Activated CD4-positive, alpha-beta memory T cell treated with anti-CD3 and anti-CD28 coated beads for 36 hours (primary cell): ENCODE measurements around the gene ST8SIA6. TPM values are rescaled to one million over a fixed set of nuclear protein-coding genes. Genes with fewer than 3 reads are reported as not detected.

Experiments used
- CTCF ChIA-PET: fragments of 350-600 bp; sonication (Branson Sonifier 250); formaldehyde crosslinking; loops from one replicate; lab custom pipeline; 2021; ENCODE audit warnings: antibody characterized with exemption, inconsistent platforms; lab: Charles Lee
- POLR2A ChIA-PET: fragments of 350-600 bp; sonication (Branson Sonifier 250); formaldehyde crosslinking; loops from one replicate; lab custom pipeline; 2021; ENCODE audit warnings: antibody characterized with exemption; lab: Charles Lee
- DNase-seq: peaks from one replicate; pipeline ENCODE4 v3.0.0-alpha.2; 2020
- H3K27ac Mint-ChIP-seq: one replicate; pipeline ENCODE4 v1.8.0; 2021; ENCODE audit warnings: mixed read lengths
- H3K27me3 Mint-ChIP-seq: one replicate; pipeline ENCODE4 v1.8.0; 2021; ENCODE audit warnings: mixed read lengths
- H3K36me3 Mint-ChIP-seq: one replicate; pipeline ENCODE4 v1.8.0; 2021; ENCODE audit warnings: mixed read lengths
- H3K4me1 Mint-ChIP-seq: one replicate; pipeline ENCODE4 v1.8.0; 2021; ENCODE audit warnings: low read depth, mixed read lengths
- H3K4me3 Mint-ChIP-seq: one replicate; pipeline ENCODE4 v1.8.0; 2021; ENCODE audit warnings: mild to moderate bottlenecking, mixed read lengths
- H3K9me3 Mint-ChIP-seq: one replicate; pipeline ENCODE4 v1.8.0; 2021; ENCODE audit warnings: mixed read lengths
- intact Hi-C: fragments of 100-400 bp; cut with micrococcal nuclease; formaldehyde crosslinking; loops from one replicate; pipeline ENCODE4 v1.15.1; 2023
- total RNA-seq, 2 experiments: library from RNA; stranded (reverse); gene quantifications; one replicate each; pipeline ENCODE4 v1.2.3, GENCODE V29; 2021

Gene ST8SIA6
- total RNA-seq, 2 experiments from 2014 or later: 0.38 TPM; not detected in 1

GRCh38 chr10:17474595-17475323, 20.4 kb upstream of the ST8SIA6 start:
- intact Hi-C loops: no loop called here
- H3K36me3 Mint-ChIP-seq: no peaks in the 10 kb centered on the region
- no peaks in the 10 kb centered on the region for H3K4me1 Mint-ChIP-seq
- ChIA-PET POLR2A (no interaction called here), CTCF (interaction anchor here (0.7 kb wide), 1 partner anchor 103 kb away, joined by 3 read pairs; no protein-coding TSS in a partner anchor)
- no peak overlapping the region for H3K27ac Mint-ChIP-seq
- no peaks in the 10 kb centered on the region for H3K9me3 Mint-ChIP-seq
- DNase-seq: no peak
- peaks cover 27% of the 10 kb centered on the region for H3K27me3 Mint-ChIP-seq
- H3K4me3 Mint-ChIP-seq: no peak overlapping the region

- Mint-ChIP-seq H3K27ac (no peak overlapping the region), H3K4me1 (no peaks in the 10 kb centered on the region), H3K27me3 (peaks cover 29% of the 10 kb centered on the region), H3K4me3 (no peak overlapping the region), H3K9me3 (no peaks in the 10 kb centered on the region), H3K36me3 (no peaks in the 10 kb centered on the region)
- CTCF ChIA-PET: no interaction called here
- intact Hi-C loops: no loop called here
- no peak for DNase-seq
- POLR2A ChIA-PET: no interaction called here
These were observed 19.0 kb upstream of the ST8SIA6 start for GRCh38 chr10:17473228-17473950.

- DNase-seq: no peak
- POLR2A ChIA-PET: no interaction called here
- no peaks in the 10 kb centered on the region for H3K4me1 Mint-ChIP-seq
- intact Hi-C loops: no loop called here
- CTCF ChIA-PET: no interaction called here
- H3K27me3 Mint-ChIP-seq: peaks cover 23% of the 10 kb centered on the region
- H3K9me3 Mint-ChIP-seq: no peaks in the 10 kb centered on the region
- H3K27ac Mint-ChIP-seq: no peak overlapping the region
- H3K36me3 Mint-ChIP-seq: no peaks in the 10 kb centered on the region
- no peak overlapping the region for H3K4me3 Mint-ChIP-seq
These were observed 18.3 kb upstream of the ST8SIA6 start for GRCh38 chr10:17472481-17473227.

- intact Hi-C loops: no loop called here
These were observed 15.9 kb upstream of the ST8SIA6 start for GRCh38 chr10:17470246-17470645.

GRCh38 chr10:17465328-17466125, 11.1 kb upstream of the ST8SIA6 start:
- no peak overlapping the region for H3K4me3 Mint-ChIP-seq
- intact Hi-C loops: no loop called here
- POLR2A ChIA-PET: no interaction called here

More at GRCh38 chr10:17470246-17470645, 15.9 kb upstream of the ST8SIA6 start:
- Mint-ChIP-seq H3K4me3 (no peak overlapping the region), H3K4me1 (no peaks in the 10 kb centered on the region), H3K9me3 (no peaks in the 10 kb centered on the region), H3K27ac (no peak overlapping the region), H3K36me3 (no peaks in the 10 kb centered on the region), H3K27me3 (peaks cover 13% of the 10 kb centered on the region)
- ChIA-PET POLR2A (no interaction called here), CTCF (no interaction called here)
- DNase-seq: no peak

GRCh38 chr10:17464545-17464944, 10.2 kb upstream of the ST8SIA6 start:
- ChIA-PET POLR2A (no interaction called here), CTCF (interaction anchor here (0.8 kb wide), 1 partner anchor 10 kb away, joined by 3 read pairs; the partner anchor contains the start of gene ST8SIA6)
- intact Hi-C loops: no loop called here
- no peak for DNase-seq
- Mint-ChIP-seq H3K27me3 (peaks cover 20% of the 10 kb centered on the region), H3K4me3 (no peak overlapping the region), H3K9me3 (no peaks in the 10 kb centered on the region), H3K36me3 (no peaks in the 10 kb centered on the region), H3K27ac (no peak overlapping the region), H3K4me1 (no peaks in the 10 kb centered on the region)

More at GRCh38 chr10:17465328-17466125, 11.1 kb upstream of the ST8SIA6 start:
- no peaks in the 10 kb centered on the region for H3K9me3 Mint-ChIP-seq
- DNase-seq: no peak
- H3K27ac Mint-ChIP-seq: no peak overlapping the region
- no peaks in the 10 kb centered on the region for H3K4me1 Mint-ChIP-seq
- CTCF ChIA-PET: interaction anchor here (0.8 kb wide), 1 partner anchor 11 kb away, joined by 3 read pairs; the partner anchor contains the start of gene ST8SIA6
- H3K27me3 Mint-ChIP-seq: peaks cover 22% of the 10 kb centered on the region
- H3K36me3 Mint-ChIP-seq: no peaks in the 10 kb centered on the region

GRCh38 chr10:17460756-17461155, 6.4 kb upstream of the ST8SIA6 start:
- Mint-ChIP-seq H3K9me3 (no peaks in the 10 kb centered on the region), H3K4me3 (no peak overlapping the region), H3K27ac (no peak overlapping the region), H3K36me3 (no peaks in the 10 kb centered on the region), H3K4me1 (no peaks in the 10 kb centered on the region), H3K27me3 (peaks cover 16% of the 10 kb centered on the region)
- intact Hi-C loops: no loop called here
- ChIA-PET POLR2A (no interaction called here), CTCF (no interaction called here)
- no peak for DNase-seq

GRCh38 chr10:17457083-17457482, 2.7 kb upstream of the ST8SIA6 start:
- Mint-ChIP-seq H3K27me3 (peaks cover 13% of the 10 kb centered on the region), H3K9me3 (no peaks in the 10 kb centered on the region), H3K27ac (no peak overlapping the region), H3K4me3 (no peak overlapping the region), H3K36me3 (no peaks in the 10 kb centered on the region), H3K4me1 (peaks cover 13% of the 10 kb centered on the region)
- POLR2A ChIA-PET: no interaction called here
- CTCF ChIA-PET: no interaction called here
- no peak for DNase-seq
- intact Hi-C loops: no loop called here

- DNase-seq: no peak
- Mint-ChIP-seq H3K9me3 (no peaks in the 10 kb centered on the region), H3K27me3 (peaks cover 13% of the 10 kb centered on the region), H3K36me3 (no peaks in the 10 kb centered on the region), H3K27ac (no peak overlapping the region), H3K4me1 (peaks cover 13% of the 10 kb centered on the region), H3K4me3 (no peak overlapping the region)
- ChIA-PET POLR2A (no interaction called here), CTCF (no interaction called here)
- intact Hi-C loops: no loop called here
These were observed 1.7 kb upstream of the ST8SIA6 start for GRCh38 chr10:17456032-17456548.

GRCh38 chr10:17455015-17455520, 673 bp upstream of the ST8SIA6 start:
- peaks cover under 1% of the 10 kb centered on the region for H3K36me3 Mint-ChIP-seq
- POLR2A ChIA-PET: interaction anchor here (0.6 to 1.4 kb wide), 2 partner anchors 16 to 162 kb away, joined by 3 read pairs; no protein-coding TSS in a partner anchor
- peak overlapping the region; percentile 74 for H3K4me3 Mint-ChIP-seq
- intact Hi-C loops: loop anchor here (2.0 kb wide), 1 partner anchor 56 kb away; no protein-coding TSS in a partner anchor
- no peak for DNase-seq
- H3K27me3 Mint-ChIP-seq: peaks cover 9% of the 10 kb centered on the region
- H3K4me1 Mint-ChIP-seq: peaks cover 13% of the 10 kb centered on the region
- CTCF ChIA-PET: interaction anchor here (0.9 to 1.2 kb wide), 6 partner anchors 10 to 165 kb away, joined by 3 to 5 read pairs (median 3); no protein-coding TSS in a partner anchor
- peaks cover 1% of the 10 kb centered on the region for H3K9me3 Mint-ChIP-seq
- no peak overlapping the region for H3K27ac Mint-ChIP-seq
